HL-60/S4 treated with retinoic acid at 250 ng/mL for 4 days and 3 days (cell line): Measurements from ENCODE around the gene C2orf72.
"Not testable (repeated sequence)": the region's sequence is repeated elsewhere in the genome, so short reads cannot be mapped to it uniquely, and the experiment has no call there.

ENCODE experiments used
- in situ Hi-C: fragments of 300-500 bp; cut with MboI; formaldehyde crosslinking; loops from 2 replicates; pipeline ENCODE4 v1.7.0; 2022; ENCODE audit warnings: low sequenced_read_pairs

The C2orf72 gene

GRCh38 chr2:231067531-231067930, 30.2 kb downstream of the C2orf72 start:
- in situ Hi-C loops = not testable (repeated sequence)

- in situ Hi-C loops = no loop called here
These were observed 31.4 kb downstream of the C2orf72 start for GRCh38 chr2:231068525-231069222.

- in situ Hi-C loops = no loop called here
These were observed 32.2 kb downstream of the C2orf72 start for GRCh38 chr2:231069379-231070054.

- in situ Hi-C loops = no loop called here
These were observed 47.2 kb downstream of the C2orf72 start for GRCh38 chr2:231084565-231084964.

- in situ Hi-C loops = no loop called here
These were observed 51.4 kb downstream of the C2orf72 start for GRCh38 chr2:231088754-231089153.

- in situ Hi-C loops = no loop called here
These were observed 56.6 kb downstream of the C2orf72 start for GRCh38 chr2:231093933-231094332.

GRCh38 chr2:231094736-231095346, 57.5 kb downstream of the C2orf72 start:
- in situ Hi-C loops = no loop called here
